ENCODE measurements around the gene TOR4A. TPM values are rescaled to one million over a fixed set of nuclear protein-coding genes. Genes with fewer than 3 reads are reported as not detected.
"Not testable (repeated sequence)": the region's sequence is repeated elsewhere in the genome, so short reads cannot be mapped to it uniquely, and the experiment has no call there.

The TOR4A gene
- total RNA-seq, 1 experiment from 2014 or later: 9.7 TPM

- Histone ChIP-seq H3K27ac (no peak overlapping the region), H3K4me3 (peak overlapping the region; percentile 99)
- DNase-seq (ENCODE audit: low read depth in 1 of 2, low spot score in 2 of 2): no peak
Observed at GRCh38 chr9:137253717-137254623, 23.6 kb upstream of the TOR4A start.

GRCh38 chr9:137254624-137255447, 22.7 kb upstream of the TOR4A start, which contains the start of gene NELFB:
Gene NELFB (plus strand): TSS chr9:137255327.
- peaks cover 19% of the 10 kb centered on the region for H3K4me1 ChIP-seq (replicated peaks)
- peak within 1 kb of the TSS; percentile 34 for H3K27ac ChIP-seq
- no peaks in the 10 kb centered on the region for H3K27me3 ChIP-seq (replicated peaks)
- H3K36me3 ChIP-seq: peaks cover 29% of the 10 kb centered on the region
- peak; percentile 78 to 91 for DNase-seq (ENCODE audit: low read depth in 1 of 2, low spot score in 2 of 2)
- H3K4me3 ChIP-seq: peak within 1 kb of the TSS; percentile 99
- H3K9me3 ChIP-seq (replicated peaks): no peaks in the 10 kb centered on the region

More at GRCh38 chr9:137253717-137254623, 23.6 kb upstream of the TOR4A start:
- Histone ChIP-seq H3K4me1 (replicated peaks) (peaks cover 19% of the 10 kb centered on the region), H3K36me3 (peaks cover 27% of the 10 kb centered on the region), H3K9me3 (replicated peaks) (no peaks in the 10 kb centered on the region), H3K27me3 (replicated peaks) (no peaks in the 10 kb centered on the region)

DNA sequence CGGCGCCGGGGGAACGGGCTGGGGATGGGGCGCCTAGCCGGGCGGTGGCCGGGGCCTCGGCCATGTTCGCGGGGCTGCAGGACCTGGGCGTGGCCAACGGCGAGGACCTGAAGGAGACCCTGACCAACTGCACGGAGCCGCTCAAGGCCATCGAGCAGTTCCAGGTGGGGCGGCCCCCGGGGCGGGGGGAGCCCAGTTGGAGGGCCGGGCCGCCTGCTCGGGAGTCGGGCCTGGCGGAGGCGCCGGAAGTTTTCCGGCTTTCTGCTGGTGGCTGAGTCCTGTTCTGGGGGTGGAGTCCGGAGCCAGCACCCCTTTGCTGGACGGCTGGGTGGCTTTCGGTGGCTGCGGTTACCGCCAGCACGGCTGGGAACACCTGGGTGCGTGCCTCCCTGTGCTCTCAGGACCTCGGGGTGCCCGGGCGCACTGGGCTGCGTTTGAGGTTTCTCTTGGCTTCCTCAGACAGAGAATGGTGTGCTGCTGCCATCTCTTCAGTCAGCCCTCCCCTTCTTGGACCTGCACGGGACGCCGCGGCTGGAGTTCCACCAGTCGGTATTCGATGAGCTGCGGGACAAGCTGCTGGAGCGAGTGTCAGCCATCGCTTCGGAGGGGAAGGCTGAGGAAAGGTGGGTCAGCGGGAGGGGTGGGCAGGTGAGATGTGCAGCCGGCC, 21.9 kb upstream of the TOR4A start:
- DNase-seq (ENCODE audit: low read depth in 1 of 2, low spot score in 2 of 2): peak in 1 of 2 experiments; percentile 48
- peaks cover 31% of the 10 kb centered on the region for H3K36me3 ChIP-seq
- no peaks in the 10 kb centered on the region for H3K27me3 ChIP-seq (replicated peaks)
- peaks cover 19% of the 10 kb centered on the region for H3K4me1 ChIP-seq (replicated peaks)
- no peaks in the 10 kb centered on the region for H3K9me3 ChIP-seq (replicated peaks)
- peak overlapping the region; percentile 34 for H3K27ac ChIP-seq
- H3K4me3 ChIP-seq: peak overlapping the region; percentile 99

DNA sequence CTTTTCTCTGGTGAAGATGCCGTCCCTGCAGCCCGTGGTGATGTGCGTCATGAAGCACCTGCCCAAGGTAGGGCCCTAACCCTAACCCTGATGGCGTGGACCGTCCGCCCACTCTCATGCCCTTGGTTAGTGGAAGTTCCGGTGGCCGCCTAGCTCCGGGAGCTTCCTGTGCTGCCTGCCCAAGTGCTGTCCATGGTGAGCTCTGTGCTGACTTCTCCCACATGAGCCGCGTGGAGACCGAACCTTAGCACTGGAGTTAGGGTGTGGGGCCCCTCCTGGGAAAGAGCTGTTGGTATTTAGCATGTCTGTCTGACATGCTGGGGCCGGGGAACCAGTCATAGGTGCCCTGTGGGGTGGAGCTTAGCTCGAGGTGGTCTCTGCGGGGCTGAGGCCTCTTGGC, 21.2 kb upstream of the TOR4A start:
- no peak for DNase-seq (ENCODE audit: low read depth in 1 of 2, low spot score in 2 of 2)
- H3K4me3 ChIP-seq: peak overlapping the region; percentile 99
- H3K27me3 ChIP-seq (replicated peaks): no peaks in the 10 kb centered on the region
- H3K9me3 ChIP-seq (replicated peaks): no peaks in the 10 kb centered on the region
- H3K36me3 ChIP-seq: peaks cover 32% of the 10 kb centered on the region
- peaks cover 19% of the 10 kb centered on the region for H3K4me1 ChIP-seq (replicated peaks)
- H3K27ac ChIP-seq: no peak overlapping the region

GRCh38 chr9:137256856-137257255, 20.7 kb upstream of the TOR4A start:
- no peaks in the 10 kb centered on the region for H3K27me3 ChIP-seq (replicated peaks)
- H3K9me3 ChIP-seq (replicated peaks): no peaks in the 10 kb centered on the region
- peaks cover 19% of the 10 kb centered on the region for H3K4me1 ChIP-seq (replicated peaks)
- H3K4me3 ChIP-seq: no peak overlapping the region
- no peak overlapping the region for H3K27ac ChIP-seq
- H3K36me3 ChIP-seq: peaks cover 32% of the 10 kb centered on the region
- DNase-seq (ENCODE audit: low read depth in 1 of 2, low spot score in 2 of 2): no peak

GRCh38 chr9:137262173-137262908, 15.2 kb upstream of the TOR4A start:
- not testable (repeated sequence) for H3K4me3 ChIP-seq; DNase-seq (ENCODE audit: low read depth in 1 of 2, low spot score in 2 of 2); H3K27me3 ChIP-seq (replicated peaks); H3K27ac ChIP-seq; H3K9me3 ChIP-seq (replicated peaks); H3K4me1 ChIP-seq (replicated peaks)
- H3K36me3 ChIP-seq: peaks cover 44% of the 10 kb centered on the region

GRCh38 chr9:137262909-137263285, 14.6 kb upstream of the TOR4A start:
- no peak for DNase-seq (ENCODE audit: low read depth in 1 of 2, low spot score in 2 of 2)
- peaks cover 46% of the 10 kb centered on the region for H3K36me3 ChIP-seq

DNA sequence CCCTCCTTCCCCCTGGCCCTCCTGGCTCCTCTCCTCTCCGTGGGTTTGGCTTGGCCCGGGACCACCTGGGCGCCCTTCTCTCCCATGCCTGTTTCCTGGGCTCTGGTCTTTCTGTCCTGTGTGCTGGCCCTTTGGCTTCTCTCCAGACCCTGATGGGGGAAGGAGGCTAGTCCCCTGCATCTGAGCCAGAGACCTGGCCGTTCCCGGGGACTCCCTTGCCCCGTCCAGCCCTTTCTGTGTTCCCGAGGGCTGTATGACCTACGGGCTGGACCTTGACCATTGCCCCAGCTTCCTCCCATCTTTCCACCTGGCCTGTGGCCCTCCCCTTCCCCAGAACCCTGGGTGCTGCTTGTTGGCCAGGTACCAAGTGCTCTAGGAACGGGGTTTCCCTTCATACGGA, 14.0 kb upstream of the TOR4A start:
- Histone ChIP-seq H3K4me3 (no peak overlapping the region), H3K9me3 (replicated peaks) (no peaks in the 10 kb centered on the region), H3K27ac (no peak overlapping the region), H3K4me1 (replicated peaks) (peaks cover 1% of the 10 kb centered on the region), H3K27me3 (replicated peaks) (no peaks in the 10 kb centered on the region), H3K36me3 (peaks cover 51% of the 10 kb centered on the region)
- no peak for DNase-seq (ENCODE audit: low read depth in 1 of 2, low spot score in 2 of 2)

More at GRCh38 chr9:137262909-137263285, 14.6 kb upstream of the TOR4A start:
- Histone ChIP-seq H3K27ac (no peak overlapping the region), H3K4me3 (no peak overlapping the region), H3K27me3 (replicated peaks) (no peaks in the 10 kb centered on the region), H3K4me1 (replicated peaks) (no peaks in the 10 kb centered on the region), H3K9me3 (replicated peaks) (no peaks in the 10 kb centered on the region)

GRCh38 chr9:137264067-137264466, 13.5 kb upstream of the TOR4A start:
- Histone ChIP-seq H3K27me3 (replicated peaks) (no peaks in the 10 kb centered on the region), H3K9me3 (replicated peaks) (no peaks in the 10 kb centered on the region), H3K27ac (no peak overlapping the region), H3K4me1 (replicated peaks) (peaks cover 7% of the 10 kb centered on the region), H3K36me3 (peaks cover 52% of the 10 kb centered on the region), H3K4me3 (no peak overlapping the region)
- DNase-seq (ENCODE audit: low read depth in 1 of 2, low spot score in 2 of 2): no peak

DNA sequence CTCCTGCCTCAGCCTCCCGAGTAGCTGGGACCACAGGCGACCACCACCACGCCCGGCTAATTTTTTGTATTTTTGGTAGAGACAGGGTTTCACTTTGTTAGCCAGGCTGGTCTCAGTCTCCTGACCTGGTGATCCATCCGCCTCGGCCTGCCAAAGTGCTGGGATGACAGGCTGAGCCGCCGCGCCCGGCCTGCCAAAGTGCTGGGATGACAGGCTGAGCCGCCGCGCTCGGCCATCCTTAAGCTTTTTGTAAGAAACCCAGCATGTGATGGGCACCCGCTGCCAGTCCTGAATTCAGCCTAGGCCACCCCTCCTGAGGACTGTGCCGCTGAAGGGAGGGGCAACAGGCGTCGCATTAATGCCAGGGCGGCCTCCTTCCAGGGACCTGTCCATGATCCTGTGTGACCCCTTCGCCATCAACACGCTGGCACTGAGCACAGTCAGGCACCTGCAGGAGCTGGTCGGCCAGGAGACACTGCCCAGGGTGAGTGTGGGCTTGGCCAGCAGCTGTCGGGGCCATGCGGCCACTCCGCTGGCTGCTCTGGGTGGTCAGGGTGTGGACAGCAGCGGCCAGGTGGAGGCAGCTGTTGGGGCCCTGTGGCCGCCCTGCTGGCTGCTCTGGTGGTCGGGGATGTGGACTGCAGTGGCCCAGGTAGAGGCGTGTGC, 11.9 kb upstream of the TOR4A start:
- no peaks in the 10 kb centered on the region for H3K27me3 ChIP-seq (replicated peaks)
- no peak overlapping the region for H3K4me3 ChIP-seq
- peaks cover 63% of the 10 kb centered on the region for H3K36me3 ChIP-seq
- no peak overlapping the region for H3K27ac ChIP-seq
- DNase-seq (ENCODE audit: low read depth in 1 of 2, low spot score in 2 of 2): no peak
- peaks cover 12% of the 10 kb centered on the region for H3K4me1 ChIP-seq (replicated peaks)
- H3K9me3 ChIP-seq (replicated peaks): no peaks in the 10 kb centered on the region

DNA sequence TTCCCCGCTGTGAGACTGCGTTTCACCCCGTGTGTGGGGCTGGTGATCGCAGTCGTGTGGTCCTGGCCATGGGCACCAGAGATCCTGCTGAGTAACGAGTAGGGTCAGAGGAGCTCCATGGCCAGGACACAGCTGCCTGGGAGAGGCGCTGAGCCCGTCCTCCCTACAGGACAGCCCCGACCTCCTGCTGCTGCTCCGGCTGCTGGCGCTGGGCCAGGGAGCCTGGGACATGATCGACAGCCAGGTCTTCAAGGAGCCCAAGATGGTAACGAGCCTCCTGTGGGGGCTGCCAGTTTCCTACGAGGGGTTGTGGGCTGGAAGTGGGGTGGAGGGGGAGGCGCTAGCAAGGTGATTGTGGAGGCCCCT, 11.4 kb upstream of the TOR4A start:
- Histone ChIP-seq H3K36me3 (peaks cover 68% of the 10 kb centered on the region), H3K4me3 (no peak overlapping the region), H3K4me1 (replicated peaks) (peaks cover 12% of the 10 kb centered on the region), H3K9me3 (replicated peaks) (no peaks in the 10 kb centered on the region), H3K27me3 (replicated peaks) (no peaks in the 10 kb centered on the region), H3K27ac (no peak overlapping the region)
- DNase-seq (ENCODE audit: low read depth in 1 of 2, low spot score in 2 of 2): no peak

GRCh38 chr9:137266585-137267453, 10.7 kb upstream of the TOR4A start:
- Histone ChIP-seq H3K4me3 (no peak overlapping the region), H3K27ac (no peak overlapping the region), H3K9me3 (replicated peaks) (no peaks in the 10 kb centered on the region), H3K4me1 (replicated peaks) (peaks cover 12% of the 10 kb centered on the region), H3K27me3 (replicated peaks) (no peaks in the 10 kb centered on the region), H3K36me3 (peaks cover 71% of the 10 kb centered on the region)
- no peak for DNase-seq (ENCODE audit: low read depth in 1 of 2, low spot score in 2 of 2)

Data from SJSA1 (cell line).